Measurements from ENCODE around the gene DLGAP4. TPM values are rescaled to one million over a fixed set of nuclear protein-coding genes. Genes with fewer than 3 reads are reported as not detected.

DLGAP4 gene
- total RNA-seq, 1 donor from 2014 or later, result 25.7 TPM

DNA sequence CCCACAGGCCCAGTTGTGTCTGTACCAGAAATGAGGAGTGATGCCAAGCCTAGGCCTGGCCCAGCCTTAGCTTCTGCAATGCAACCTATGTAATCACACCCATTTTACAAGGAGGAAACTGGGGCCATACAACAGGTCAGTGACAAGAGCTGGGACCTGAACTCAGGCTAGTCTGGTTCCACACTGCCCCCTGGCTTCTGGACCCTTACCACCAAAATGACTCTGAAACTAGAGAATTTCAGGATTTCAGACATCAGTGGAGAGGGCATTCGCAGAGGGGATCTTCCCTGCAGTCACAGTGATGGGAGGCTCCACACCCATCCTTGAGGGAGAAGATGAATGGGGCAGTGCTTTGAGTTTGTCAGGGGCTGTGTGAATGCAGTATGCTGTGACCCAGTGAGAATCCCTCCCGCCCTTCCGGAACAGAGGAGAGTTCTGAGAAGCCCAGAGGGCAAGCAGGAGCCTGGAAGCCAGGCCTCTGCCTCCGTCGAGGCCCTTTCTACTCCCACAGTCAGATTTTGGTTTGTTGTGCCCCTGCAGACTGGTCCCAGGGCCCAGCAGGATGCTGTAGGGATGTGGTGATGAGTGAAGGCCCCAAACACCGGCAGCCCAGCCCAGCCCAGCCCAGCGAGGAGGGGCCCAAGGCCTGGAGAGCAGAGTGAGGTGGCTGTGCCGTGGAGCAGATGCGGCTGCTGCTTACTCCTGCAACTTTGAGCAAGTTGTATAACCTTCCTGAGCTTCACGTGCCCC lies 187.1 kb downstream of the DLGAP4 start:
- Mint-ChIP-seq H3K36me3 (ENCODE audit: low read depth) (peaks cover 6% of the 10 kb centered on the region), H3K27ac (no peak overlapping the region), H3K27me3 (ENCODE audit: insufficient read depth) (no peaks in the 10 kb centered on the region), H3K4me3 (no peak overlapping the region), H3K9me3 (no peaks in the 10 kb centered on the region), H3K4me1 (ENCODE audit: low read depth) (peaks cover 30% of the 10 kb centered on the region)
- intact Hi-C loops (cut with micrococcal nuclease), result no loop called here
- DNase-seq (ENCODE audit: low spot score), result no peak

DNA sequence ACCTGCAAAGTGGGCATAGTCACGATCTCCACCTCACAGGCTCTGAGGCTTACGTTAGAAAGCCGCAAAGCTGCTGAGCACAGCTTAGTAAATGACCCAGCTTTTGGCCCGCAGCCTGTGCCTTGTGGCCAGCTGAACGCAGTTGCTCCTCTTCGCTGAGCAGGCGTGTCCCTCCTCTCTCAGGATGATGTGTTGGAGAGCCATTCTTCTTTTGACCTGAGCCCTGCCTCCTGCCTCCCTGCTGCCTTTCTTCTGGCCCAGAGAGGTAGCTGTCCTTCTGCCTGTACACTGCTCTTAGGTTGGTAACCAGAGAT lies 187.6 kb downstream of the DLGAP4 start:
- Mint-ChIP-seq H3K4me3 (no peak overlapping the region), H3K36me3 (ENCODE audit: low read depth) (peaks cover 6% of the 10 kb centered on the region), H3K9me3 (no peaks in the 10 kb centered on the region), H3K4me1 (ENCODE audit: low read depth) (peaks cover 30% of the 10 kb centered on the region), H3K27ac (peak overlapping the region; percentile 42), H3K27me3 (ENCODE audit: insufficient read depth) (no peaks in the 10 kb centered on the region)
- intact Hi-C loops (cut with micrococcal nuclease), result no loop called here
- DNase-seq (ENCODE audit: low spot score), result no peak

DNA sequence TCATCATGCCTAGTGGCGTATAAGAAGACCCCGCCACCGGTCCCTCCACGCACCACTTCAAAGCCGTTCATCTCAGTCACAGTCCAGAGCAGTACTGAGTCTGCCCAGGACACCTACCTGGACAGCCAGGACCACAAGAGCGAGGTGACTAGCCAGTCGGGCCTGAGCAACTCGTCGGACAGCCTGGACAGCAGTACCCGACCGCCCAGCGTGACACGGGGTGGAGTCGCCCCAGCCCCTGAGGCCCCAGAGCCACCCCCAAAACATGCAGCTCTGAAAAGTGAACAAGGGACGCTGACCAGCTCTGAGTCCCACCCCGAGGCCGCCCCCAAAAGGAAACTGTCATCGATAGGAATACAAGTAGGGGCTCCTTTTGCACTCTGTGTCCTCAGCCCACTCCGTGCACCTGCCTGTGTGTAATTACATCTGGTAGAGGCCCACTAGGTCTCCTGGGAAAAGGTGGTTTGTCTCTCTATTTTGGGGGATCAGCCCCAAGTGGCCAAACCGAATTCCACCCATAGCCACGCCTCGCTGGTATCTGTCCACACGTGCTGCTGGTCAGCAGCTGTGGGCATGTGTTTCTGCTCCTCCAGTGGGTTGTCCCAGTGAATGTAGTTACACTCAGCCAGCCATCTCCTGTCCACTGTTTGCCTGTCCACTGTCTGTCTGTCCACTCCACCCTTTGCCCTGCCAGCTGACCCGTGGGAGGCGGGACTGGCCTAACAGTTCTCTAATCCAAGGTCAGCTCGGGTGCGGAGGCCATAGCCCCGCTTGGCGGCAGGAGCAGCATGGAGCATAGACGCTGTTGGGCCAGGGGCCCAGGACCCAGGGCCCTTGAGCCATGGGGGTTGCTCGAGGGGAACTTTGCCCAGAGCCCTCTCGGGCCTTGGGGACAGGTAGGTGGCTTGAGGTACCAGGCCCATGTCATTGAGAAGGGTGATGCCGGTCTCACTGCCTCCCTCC lies 190.8 kb downstream of the DLGAP4 start:
- Mint-ChIP-seq H3K36me3 (ENCODE audit: low read depth) (peaks cover 9% of the 10 kb centered on the region), H3K9me3 (no peaks in the 10 kb centered on the region), H3K4me1 (ENCODE audit: low read depth) (peaks cover 14% of the 10 kb centered on the region), H3K27ac (no peak overlapping the region), H3K4me3 (no peak overlapping the region), H3K27me3 (ENCODE audit: insufficient read depth) (no peaks in the 10 kb centered on the region)
- intact Hi-C loops (cut with micrococcal nuclease), result no loop called here
- DNase-seq (ENCODE audit: low spot score), result no peak

DNA sequence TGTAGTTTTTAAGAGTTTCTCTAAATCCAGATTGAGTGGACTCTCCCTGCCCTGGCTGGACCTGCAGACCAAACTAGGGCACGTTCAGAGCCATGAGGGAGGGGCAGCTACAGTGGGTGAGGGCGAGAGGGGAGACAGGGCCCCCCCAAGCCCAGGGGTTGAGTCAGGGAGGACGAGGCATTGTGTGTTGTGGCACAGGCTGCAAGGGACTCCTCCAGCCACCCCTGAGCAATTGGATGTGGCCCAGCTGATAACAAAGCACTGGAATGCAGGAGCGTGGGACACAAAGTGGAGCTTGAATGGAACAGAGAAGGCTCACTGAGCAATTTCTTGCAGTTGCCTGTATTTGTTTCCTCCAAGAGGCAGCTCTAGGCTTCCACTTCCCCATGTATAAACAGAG lies 191.7 kb downstream of the DLGAP4 start:
- H3K27me3 Mint-ChIP-seq (ENCODE audit: insufficient read depth), result no peaks in the 10 kb centered on the region
- no peak overlapping the region for H3K27ac Mint-ChIP-seq
- H3K4me1 Mint-ChIP-seq (ENCODE audit: low read depth), result peaks cover 6% of the 10 kb centered on the region
- intact Hi-C loops (cut with micrococcal nuclease), result no loop called here
- DNase-seq (ENCODE audit: low spot score), result no peak
- no peaks in the 10 kb centered on the region for H3K9me3 Mint-ChIP-seq
- H3K36me3 Mint-ChIP-seq (ENCODE audit: low read depth), result peaks cover 9% of the 10 kb centered on the region
- H3K4me3 Mint-ChIP-seq, result no peak overlapping the region

DNA sequence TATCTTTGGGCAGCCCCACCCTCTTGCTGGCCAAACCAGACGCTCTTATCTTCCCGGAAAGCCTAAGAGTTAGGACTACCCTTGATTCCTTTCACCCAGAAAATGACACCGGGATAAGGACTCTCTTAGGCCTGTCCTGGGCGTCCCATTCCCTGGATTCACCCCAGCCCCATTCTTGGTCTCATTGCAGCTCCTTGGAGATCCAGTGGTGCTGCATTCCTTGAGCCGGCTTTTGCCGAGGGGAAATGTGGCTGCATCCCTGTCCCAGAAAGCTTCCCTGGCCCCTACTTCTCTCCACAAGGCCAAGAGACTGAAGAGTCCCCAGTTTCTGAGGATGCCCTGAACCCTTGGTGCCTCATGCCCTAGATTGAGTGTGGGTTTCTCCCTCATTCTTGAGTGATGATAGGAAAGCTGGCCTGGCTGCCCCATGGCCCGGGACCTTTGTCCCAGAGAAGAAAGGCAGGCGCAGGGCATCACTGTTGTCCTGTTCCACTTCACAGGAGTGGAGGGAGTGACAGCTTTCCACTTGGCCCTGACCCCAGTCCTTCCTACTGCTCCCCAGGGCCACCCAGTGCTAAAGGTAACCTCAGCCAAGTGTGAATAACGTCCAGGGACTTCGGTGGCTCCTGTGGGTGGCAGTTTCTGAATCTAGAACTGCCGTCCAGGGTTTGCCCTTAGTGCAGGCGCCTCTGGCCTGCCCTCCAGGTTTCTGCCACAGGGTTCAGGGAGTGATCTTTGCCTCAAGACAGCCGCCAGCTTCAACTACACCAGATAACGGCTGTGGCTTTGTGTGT lies 192.4 kb downstream of the DLGAP4 start:
- Mint-ChIP-seq H3K4me3 (no peak overlapping the region), H3K27ac (peak overlapping the region; percentile 19), H3K27me3 (ENCODE audit: insufficient read depth) (no peaks in the 10 kb centered on the region), H3K36me3 (ENCODE audit: low read depth) (peaks cover 13% of the 10 kb centered on the region), H3K9me3 (no peaks in the 10 kb centered on the region), H3K4me1 (ENCODE audit: low read depth) (no peaks in the 10 kb centered on the region)
- DNase-seq (ENCODE audit: low spot score), result no peak
- intact Hi-C loops (cut with micrococcal nuclease), result no loop called here

DNA sequence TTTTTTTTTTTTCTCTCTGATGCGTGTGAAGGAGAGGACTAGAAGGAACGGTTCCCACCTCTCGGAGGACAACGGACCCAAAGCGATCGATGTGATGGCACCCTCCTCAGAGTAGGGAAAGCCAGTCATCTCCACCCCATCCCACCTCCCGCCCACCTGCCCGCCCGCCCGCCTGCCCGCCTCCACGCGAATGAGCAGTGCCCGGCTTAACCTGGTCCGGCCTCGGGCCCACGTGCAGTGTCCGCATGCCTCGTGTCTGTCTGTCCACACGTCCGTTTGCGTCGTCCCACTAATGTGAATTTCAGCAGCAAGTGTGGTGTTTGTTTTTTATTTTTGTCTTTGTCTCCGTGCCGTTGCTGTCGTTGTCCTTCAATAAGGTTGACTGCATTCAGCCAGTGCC lies 193.1 kb downstream of the DLGAP4 start:
- H3K36me3 Mint-ChIP-seq (ENCODE audit: low read depth), result peaks cover 14% of the 10 kb centered on the region
- no peaks in the 10 kb centered on the region for H3K27me3 Mint-ChIP-seq (ENCODE audit: insufficient read depth)
- no peak overlapping the region for H3K27ac Mint-ChIP-seq
- H3K4me1 Mint-ChIP-seq (ENCODE audit: low read depth), result no peaks in the 10 kb centered on the region
- no peaks in the 10 kb centered on the region for H3K9me3 Mint-ChIP-seq
- intact Hi-C loops (cut with micrococcal nuclease), result no loop called here
- no peak overlapping the region for H3K4me3 Mint-ChIP-seq
- DNase-seq (ENCODE audit: low spot score), result no peak

DNA sequence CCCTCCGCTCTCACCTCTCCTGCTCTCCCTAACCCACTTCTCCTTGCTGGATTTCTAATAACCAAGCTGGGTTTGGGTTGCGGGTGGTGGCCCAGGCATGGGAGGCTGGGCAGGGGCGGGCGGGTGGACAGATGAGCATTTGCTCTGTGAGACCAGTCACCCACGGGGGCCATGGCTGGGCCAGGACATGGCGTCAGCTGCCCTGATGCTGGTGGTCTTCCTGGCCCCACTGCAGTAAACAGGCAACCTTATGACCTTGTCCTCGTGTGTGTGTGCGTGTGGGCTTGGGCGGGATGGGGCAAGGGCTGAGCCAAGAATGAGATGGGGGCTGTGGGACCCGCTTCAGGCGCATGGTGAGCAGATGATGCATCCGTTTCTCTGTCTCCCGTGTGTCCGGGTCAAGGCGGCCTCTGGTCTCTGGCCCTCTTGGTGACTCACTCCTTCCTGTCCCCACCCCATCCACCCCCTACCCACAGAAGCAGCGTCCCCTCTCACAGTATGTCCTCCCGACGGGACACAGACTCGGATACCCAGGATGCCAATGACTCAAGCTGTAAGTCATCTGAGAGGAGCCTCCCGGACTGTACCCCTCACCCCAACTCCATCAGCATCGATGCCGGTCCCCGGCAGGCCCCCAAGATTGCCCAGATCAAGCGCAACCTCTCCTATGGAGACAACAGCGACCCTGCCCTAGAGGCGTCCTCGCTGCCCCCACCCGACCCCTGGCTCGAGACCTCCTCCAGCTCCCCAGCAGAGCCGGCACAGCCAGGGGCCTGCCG lies 193.8 kb downstream of the DLGAP4 start:
- H3K4me1 Mint-ChIP-seq (ENCODE audit: low read depth), result no peaks in the 10 kb centered on the region
- no peak overlapping the region for H3K4me3 Mint-ChIP-seq
- no peaks in the 10 kb centered on the region for H3K27me3 Mint-ChIP-seq (ENCODE audit: insufficient read depth)
- intact Hi-C loops (cut with micrococcal nuclease), result no loop called here
- no peak overlapping the region for H3K27ac Mint-ChIP-seq
- DNase-seq (ENCODE audit: low spot score), result no peak
- no peaks in the 10 kb centered on the region for H3K9me3 Mint-ChIP-seq
- H3K36me3 Mint-ChIP-seq (ENCODE audit: low read depth), result peaks cover 19% of the 10 kb centered on the region

DNA sequence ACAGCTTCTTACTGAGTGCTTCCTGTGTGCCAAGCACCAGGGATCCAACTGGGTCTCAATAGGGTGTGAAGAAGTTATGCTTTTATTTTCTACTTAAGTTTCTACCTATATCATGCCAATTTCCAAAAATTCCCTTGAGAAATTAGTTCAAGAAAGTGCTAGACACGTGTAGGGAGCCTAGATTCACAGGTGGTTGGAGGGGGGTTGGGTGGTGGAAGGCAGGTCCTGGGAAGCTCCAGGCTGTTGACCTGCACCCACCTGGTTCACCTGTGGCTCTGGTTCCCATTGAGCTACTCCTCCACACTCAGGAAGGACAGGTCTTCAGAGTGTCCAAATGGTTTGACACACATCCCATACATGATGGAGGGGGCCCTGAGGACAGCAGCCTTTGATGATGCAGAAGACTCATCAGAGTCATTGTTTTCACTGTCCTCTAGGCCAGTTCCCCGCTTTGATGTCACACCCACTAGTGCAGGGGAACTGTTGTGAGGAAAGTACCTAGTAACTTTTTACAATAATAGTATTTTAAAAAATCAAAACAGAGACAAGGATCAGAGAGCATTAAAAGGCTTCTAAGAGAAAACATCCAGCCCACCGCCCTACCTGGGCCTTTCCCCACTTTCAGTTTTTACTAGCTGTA lies 195.3 kb downstream of the DLGAP4 start:
- Mint-ChIP-seq H3K27me3 (ENCODE audit: insufficient read depth) (no peaks in the 10 kb centered on the region), H3K4me1 (ENCODE audit: low read depth) (peaks cover 11% of the 10 kb centered on the region), H3K9me3 (no peaks in the 10 kb centered on the region), H3K27ac (peak overlapping the region; percentile 55), H3K4me3 (no peak overlapping the region), H3K36me3 (ENCODE audit: low read depth) (peaks cover 24% of the 10 kb centered on the region)
- intact Hi-C loops (cut with micrococcal nuclease), result no loop called here
- DNase-seq (ENCODE audit: low spot score), result no peak

DNA sequence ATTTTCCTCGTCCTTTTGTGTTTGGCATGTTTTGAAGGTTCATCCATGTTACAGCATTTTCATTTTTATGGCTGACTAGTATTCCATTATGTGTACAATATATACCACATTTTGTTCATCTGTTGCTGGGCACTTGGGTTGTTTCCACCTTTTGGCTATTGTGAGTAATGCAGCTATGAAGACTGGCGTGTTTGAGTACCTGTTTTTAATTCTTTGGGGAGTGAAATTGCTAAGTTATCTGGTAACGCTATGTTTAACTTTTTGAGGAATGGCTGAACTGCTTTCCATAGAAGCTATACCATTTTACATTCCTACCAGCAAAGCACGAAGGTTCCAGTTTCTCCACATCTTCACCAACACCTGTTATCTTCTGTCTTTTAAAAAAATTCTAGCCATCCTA lies 198.2 kb downstream of the DLGAP4 start:
- Mint-ChIP-seq H3K27ac (no peak overlapping the region), H3K4me3 (no peak overlapping the region), H3K4me1 (ENCODE audit: low read depth) (peaks cover 11% of the 10 kb centered on the region), H3K27me3 (ENCODE audit: insufficient read depth) (no peaks in the 10 kb centered on the region), H3K36me3 (ENCODE audit: low read depth) (peaks cover 26% of the 10 kb centered on the region), H3K9me3 (no peaks in the 10 kb centered on the region)
- intact Hi-C loops (cut with micrococcal nuclease), result no loop called here
- no peak for DNase-seq (ENCODE audit: low spot score)

DNA sequence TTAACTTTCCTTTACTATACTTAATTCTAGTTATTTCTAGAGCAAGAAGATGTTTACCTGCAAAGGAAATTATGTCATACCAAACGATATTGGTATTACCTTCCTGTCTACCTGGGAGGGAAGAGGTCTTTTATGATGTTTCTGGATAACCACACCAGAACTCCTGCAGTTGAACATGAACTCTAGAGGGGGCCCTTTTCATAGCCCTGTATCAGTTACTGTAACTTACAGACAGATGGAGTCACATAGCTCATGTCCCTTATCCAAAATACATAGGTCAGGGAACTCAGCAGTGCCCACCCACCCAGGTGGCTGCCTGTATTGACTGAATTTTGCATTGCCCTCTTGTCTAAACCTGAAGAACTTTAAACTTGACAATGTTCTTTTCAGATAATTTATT lies 200.1 kb downstream of the DLGAP4 start:
- no peaks in the 10 kb centered on the region for H3K9me3 Mint-ChIP-seq
- intact Hi-C loops (cut with micrococcal nuclease), result no loop called here
- H3K27ac Mint-ChIP-seq, result no peak overlapping the region
- H3K4me3 Mint-ChIP-seq, result no peak overlapping the region
- H3K36me3 Mint-ChIP-seq (ENCODE audit: low read depth), result peaks cover 18% of the 10 kb centered on the region
- peaks cover 11% of the 10 kb centered on the region for H3K4me1 Mint-ChIP-seq (ENCODE audit: low read depth)
- DNase-seq (ENCODE audit: low spot score), result no peak
- no peaks in the 10 kb centered on the region for H3K27me3 Mint-ChIP-seq (ENCODE audit: insufficient read depth)

DNA sequence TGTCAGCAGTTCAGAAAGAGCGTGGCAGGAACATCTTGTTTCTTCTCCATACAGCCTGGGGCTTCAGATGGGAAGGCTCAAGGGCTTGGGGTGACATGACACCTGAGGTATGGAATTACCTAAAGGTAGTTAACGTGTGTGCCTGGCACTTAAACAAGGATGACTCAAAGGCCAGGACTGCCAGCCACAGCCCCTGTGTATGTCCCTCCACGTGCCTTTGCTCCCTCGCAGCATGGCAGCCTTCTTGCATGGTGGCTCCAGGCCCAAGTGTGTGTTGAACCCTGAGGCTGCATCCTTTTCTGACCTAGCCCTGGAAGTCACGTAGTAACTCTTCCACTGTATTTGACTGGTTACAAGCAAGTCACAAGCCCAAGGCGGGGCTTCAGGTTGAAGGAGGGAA lies 201.6 kb downstream of the DLGAP4 start:
- no peak overlapping the region for H3K4me3 Mint-ChIP-seq
- H3K27me3 Mint-ChIP-seq (ENCODE audit: insufficient read depth), result no peaks in the 10 kb centered on the region
- DNase-seq (ENCODE audit: low spot score), result no peak
- intact Hi-C loops (cut with micrococcal nuclease), result no loop called here
- peaks cover 11% of the 10 kb centered on the region for H3K4me1 Mint-ChIP-seq (ENCODE audit: low read depth)
- no peaks in the 10 kb centered on the region for H3K9me3 Mint-ChIP-seq
- peaks cover 24% of the 10 kb centered on the region for H3K36me3 Mint-ChIP-seq (ENCODE audit: low read depth)
- H3K27ac Mint-ChIP-seq, result no peak overlapping the region

Measured in activated T-helper 1 cell treated with anti-CD3 and anti-CD28 coated beads, Interleukin-12 subunit alpha, Interleukin-12 subunit beta, Interleukin-2, Interleukin-4 antibody, amounts not matched to agents 30 ng/mL and 10 ng/mL and 1 ng/mL, durations not matched to agents 14 hours and 24 hours and 36 hours (primary cell).